NB4 (cell line): ENCODE results near the gene UBE2M.
"Not testable (repeated sequence)": the region's sequence is repeated elsewhere in the genome, so short reads cannot be mapped to it uniquely, and the experiment has no call there.

ENCODE experiments used
- DNase-seq: peaks from one replicate; pipeline ENCODE4 v3.0.0; 2010; ENCODE audit warnings: low read depth
- H3K4me3 ChIP-seq: one replicate; pipeline ENCODE4 v1.5.1; 2011; ENCODE audit warnings: mild to moderate bottlenecking, low read depth, low read length, moderate library complexity
- CTCF ChIP-seq: IDR thresholded peaks from one replicate; pipeline ENCODE4 v1.5.1; 2012; ENCODE audit warnings: low read depth, low read length
- MAX ChIP-seq: IDR thresholded peaks from 2 replicates; pipeline ENCODE4 v1.6.1; 2011; ENCODE audit warnings: low read depth, low read length
- MYC ChIP-seq: IDR thresholded peaks from 2 replicates; pipeline ENCODE4 v1.6.1; 2011; ENCODE audit warnings: low read depth, low read length
- POLR2A ChIP-seq: IDR thresholded peaks from 2 replicates; pipeline ENCODE4 v1.6.1; 2011; ENCODE audit warnings: mild to moderate bottlenecking; ENCODE audit not compliant: insufficient read length; ENCODE audit errors: extremely low read depth

UBE2M gene

GRCh38 chr19:58513213-58513693, 45.2 kb downstream of the UBE2M start:
- TF ChIP-seq MYC (no peak; the same call in 1 of the 2 replicates), POLR2A (no peak), MAX (no peak), CTCF (no peak)
- H3K4me3 ChIP-seq = no peak overlapping the region
- DNase-seq = no peak

GRCh38 chr19:58511353-58512208, 46.8 kb downstream of the UBE2M start, which contains the start of gene SLC27A5:
Gene SLC27A5, minus strand, starts transcription at chr19:58511992. Its CDS starts 37 bp downstream, at chr19:58511955.
- H3K4me3 ChIP-seq = no peak within 1 kb of the TSS
- DNase-seq = no peak
- TF ChIP-seq MAX (no peak), CTCF (no peak), MYC (no peak), POLR2A (no peak)

- no peak for DNase-seq
- no peak overlapping the region for H3K4me3 ChIP-seq
- TF ChIP-seq MAX = no peak
- TF ChIP-seq CTCF = no peak
- TF ChIP-seq POLR2A = no peak
- no peak for TF ChIP-seq MYC
Observed at GRCh38 chr19:58510084-58510862, 48.1 kb downstream of the UBE2M start.

GRCh38 chr19:58509731-58510083, 48.7 kb downstream of the UBE2M start:
- no peak for TF ChIP-seq POLR2A
- TF ChIP-seq MYC = no peak
- TF ChIP-seq MAX = no peak
- no peak for TF ChIP-seq CTCF
- no peak overlapping the region for H3K4me3 ChIP-seq
- no peak for DNase-seq

- H3K4me3 ChIP-seq, DNase-seq: not testable (repeated sequence)
Observed at GRCh38 chr19:58507602-58508223, 50.7 kb downstream of the UBE2M start.
